ENCODE results near the gene BBS9. TPM values are rescaled to one million over a fixed set of nuclear protein-coding genes. Genes with fewer than 3 reads are reported as not detected.

The BBS9 gene
- total RNA-seq, 2 donors from 2014 or later = 9.3 to 10.9 TPM

DNA sequence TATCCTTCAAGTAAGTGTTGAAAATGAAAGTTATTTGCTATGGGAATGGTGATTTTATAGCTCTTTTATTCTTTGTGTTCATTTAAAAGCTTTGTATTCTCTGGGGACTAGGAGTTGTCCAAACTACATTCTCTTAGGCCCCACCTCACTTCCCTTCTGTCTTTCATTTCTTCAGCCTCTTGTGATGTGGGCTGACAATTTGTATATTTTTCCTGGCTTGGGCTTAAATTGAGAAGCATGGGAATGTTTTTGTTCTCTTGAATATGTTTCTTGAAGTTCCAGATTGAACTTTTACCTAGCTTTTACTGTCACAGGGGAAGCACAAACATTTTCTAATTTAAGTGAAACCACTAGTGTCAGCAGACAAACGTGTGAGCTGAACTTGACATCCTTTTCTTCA is 27.9 kb downstream of the BBS9 start:
- TF ChIP-seq, protein P1, sequence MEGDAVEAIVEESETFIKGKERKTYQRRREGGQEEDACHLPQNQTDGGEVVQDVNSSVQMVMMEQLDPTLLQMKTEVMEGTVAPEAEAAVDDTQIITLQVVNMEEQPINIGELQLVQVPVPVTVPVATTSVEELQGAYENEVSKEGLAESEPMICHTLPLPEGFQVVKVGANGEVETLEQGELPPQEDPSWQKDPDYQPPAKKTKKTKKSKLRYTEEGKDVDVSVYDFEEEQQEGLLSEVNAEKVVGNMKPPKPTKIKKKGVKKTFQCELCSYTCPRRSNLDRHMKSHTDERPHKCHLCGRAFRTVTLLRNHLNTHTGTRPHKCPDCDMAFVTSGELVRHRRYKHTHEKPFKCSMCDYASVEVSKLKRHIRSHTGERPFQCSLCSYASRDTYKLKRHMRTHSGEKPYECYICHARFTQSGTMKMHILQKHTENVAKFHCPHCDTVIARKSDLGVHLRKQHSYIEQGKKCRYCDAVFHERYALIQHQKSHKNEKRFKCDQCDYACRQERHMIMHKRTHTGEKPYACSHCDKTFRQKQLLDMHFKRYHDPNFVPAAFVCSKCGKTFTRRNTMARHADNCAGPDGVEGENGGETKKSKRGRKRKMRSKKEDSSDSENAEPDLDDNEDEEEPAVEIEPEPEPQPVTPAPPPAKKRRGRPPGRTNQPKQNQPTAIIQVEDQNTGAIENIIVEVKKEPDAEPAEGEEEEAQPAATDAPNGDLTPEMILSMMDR (IDR thresholded peaks at IDR 0.05) = no peak
- H3K9me3 ChIP-seq = no peaks in the 10 kb centered on the region
- intact Hi-C loops (cut with DNase I) = no loop called here
- DNase-seq = no peak
- no peak overlapping the region for H3K4me3 ChIP-seq
- H3K4me1 ChIP-seq = no peaks in the 10 kb centered on the region
- no peak overlapping the region for H3K9ac ChIP-seq (ENCODE audit: low read depth in 2 of 2, low read length in 2 of 2)
- H3K36me3 ChIP-seq = no peaks in the 10 kb centered on the region
- no peak overlapping the region for H3K27ac ChIP-seq
- H3K27me3 ChIP-seq = no peaks in the 10 kb centered on the region

DNA sequence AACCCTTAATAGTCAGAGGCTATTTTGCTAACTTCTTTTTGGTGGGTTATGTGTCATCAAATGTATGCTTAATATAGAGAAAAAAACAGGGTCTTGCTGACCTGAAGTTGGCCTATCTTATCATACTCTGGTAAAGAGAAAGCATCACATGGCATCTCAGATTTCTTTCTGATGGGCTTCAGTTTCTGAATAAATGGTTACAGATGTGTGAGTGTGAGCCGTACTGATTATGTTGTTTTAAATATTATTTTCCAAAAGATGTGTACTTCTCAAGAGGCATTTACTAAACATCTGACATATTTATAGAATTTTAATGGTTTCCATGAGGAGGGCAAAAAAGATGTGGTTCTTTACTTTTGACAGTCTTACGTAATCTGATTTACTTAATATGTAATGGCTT is 28.4 kb downstream of the BBS9 start:
- intact Hi-C loops (cut with DNase I) = no loop called here
- no peaks in the 10 kb centered on the region for H3K36me3 ChIP-seq
- H3K27me3 ChIP-seq = no peaks in the 10 kb centered on the region
- H3K27ac ChIP-seq = no peak overlapping the region
- H3K9me3 ChIP-seq = no peaks in the 10 kb centered on the region
- DNase-seq = no peak
- no peaks in the 10 kb centered on the region for H3K4me1 ChIP-seq
- H3K4me3 ChIP-seq = no peak overlapping the region
- no peak overlapping the region for H3K9ac ChIP-seq (ENCODE audit: low read depth in 2 of 2, low read length in 2 of 2)
- TF ChIP-seq, protein P1 (IDR thresholded peaks at IDR 0.05) = no peak

DNA sequence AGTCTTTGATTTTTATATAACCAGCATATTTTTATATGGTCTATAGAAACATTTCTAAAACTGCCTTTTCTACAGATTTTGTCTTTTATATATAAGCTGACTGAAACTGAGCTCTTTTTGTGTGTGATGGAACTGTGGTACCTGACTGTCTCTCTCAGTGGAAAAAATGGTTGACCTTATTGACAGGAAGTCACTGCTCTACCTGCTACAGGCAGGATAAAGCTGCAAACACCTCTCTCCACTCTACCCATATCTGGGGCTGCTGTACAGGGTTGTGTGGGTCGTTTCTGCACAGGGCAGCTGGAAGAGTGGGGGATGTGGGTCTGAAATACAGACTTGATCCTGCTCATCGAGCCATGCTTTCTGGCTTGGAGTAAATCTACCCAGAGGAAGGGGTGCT is 48.5 kb downstream of the BBS9 start:
- no peak overlapping the region for H3K4me3 ChIP-seq
- no peak overlapping the region for H3K27ac ChIP-seq
- no peaks in the 10 kb centered on the region for H3K27me3 ChIP-seq
- H3K9ac ChIP-seq (ENCODE audit: low read depth in 2 of 2, low read length in 2 of 2) = no peak overlapping the region
- no peaks in the 10 kb centered on the region for H3K4me1 ChIP-seq
- TF ChIP-seq, protein P1 (IDR thresholded peaks at IDR 0.05) = no peak
- H3K36me3 ChIP-seq = no peaks in the 10 kb centered on the region
- no peak for DNase-seq
- no peaks in the 10 kb centered on the region for H3K9me3 ChIP-seq
- intact Hi-C loops (cut with DNase I) = no loop called here

DNA sequence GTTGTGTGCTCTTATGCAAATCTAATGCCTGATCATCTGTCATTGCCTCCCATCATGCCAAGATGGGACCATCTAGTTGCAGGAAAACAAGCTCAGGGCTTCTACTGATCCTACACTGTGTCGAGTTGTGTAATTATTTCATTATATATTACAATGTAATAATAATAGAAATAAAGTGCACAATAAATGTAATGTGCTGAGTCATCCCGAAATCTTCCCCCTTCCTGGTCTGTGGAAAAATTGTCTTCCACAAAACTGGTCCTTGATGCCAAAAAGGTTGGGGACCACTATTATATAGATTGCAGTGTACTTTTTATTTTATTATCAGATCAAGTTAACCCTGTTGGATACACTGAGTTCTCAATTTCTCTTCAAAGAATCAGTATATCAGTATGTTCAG is 50.2 kb downstream of the BBS9 start:
- Histone ChIP-seq H3K27ac (no peak overlapping the region), H3K9me3 (no peaks in the 10 kb centered on the region), H3K4me1 (no peaks in the 10 kb centered on the region), H3K27me3 (no peaks in the 10 kb centered on the region), H3K4me3 (no peak overlapping the region), H3K36me3 (no peaks in the 10 kb centered on the region), H3K9ac (ENCODE audit: low read depth in 2 of 2, low read length in 2 of 2) (no peak overlapping the region)
- no peak for DNase-seq
- intact Hi-C loops (cut with DNase I) = no loop called here
- TF ChIP-seq, protein P1 (IDR thresholded peaks at IDR 0.05) = no peak

DNA sequence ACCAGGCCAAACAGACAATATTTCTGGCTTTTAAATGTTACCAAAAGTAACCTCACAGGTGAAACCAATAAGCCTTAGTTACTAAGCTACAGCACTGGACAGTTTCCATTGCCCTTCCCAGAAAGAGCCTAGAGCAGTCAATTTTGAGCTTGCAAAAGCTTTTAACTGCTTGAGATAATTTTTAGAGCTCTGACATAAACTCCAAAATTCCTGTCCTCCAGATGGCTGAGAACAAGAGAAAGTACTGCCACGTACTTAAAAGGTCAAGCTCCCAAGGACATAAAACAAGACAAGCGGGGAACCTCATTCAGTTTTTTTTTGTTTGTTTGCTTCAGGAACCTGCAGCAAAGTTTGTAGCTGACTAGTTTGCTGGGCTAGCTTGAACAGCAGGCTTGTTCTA is 54.1 kb downstream of the BBS9 start:
- no peak for DNase-seq
- no peak overlapping the region for H3K4me3 ChIP-seq
- H3K27ac ChIP-seq = no peak overlapping the region
- intact Hi-C loops (cut with DNase I) = loop anchor here (10.0 kb wide), 1 partner anchor 751 kb away; no protein-coding TSS in a partner anchor
- no peaks in the 10 kb centered on the region for H3K27me3 ChIP-seq
- H3K9me3 ChIP-seq = no peaks in the 10 kb centered on the region
- TF ChIP-seq, protein P1 (IDR thresholded peaks at IDR 0.05) = no peak
- no peaks in the 10 kb centered on the region for H3K36me3 ChIP-seq
- no peaks in the 10 kb centered on the region for H3K4me1 ChIP-seq
- no peak overlapping the region for H3K9ac ChIP-seq (ENCODE audit: low read depth in 2 of 2, low read length in 2 of 2)

DNA sequence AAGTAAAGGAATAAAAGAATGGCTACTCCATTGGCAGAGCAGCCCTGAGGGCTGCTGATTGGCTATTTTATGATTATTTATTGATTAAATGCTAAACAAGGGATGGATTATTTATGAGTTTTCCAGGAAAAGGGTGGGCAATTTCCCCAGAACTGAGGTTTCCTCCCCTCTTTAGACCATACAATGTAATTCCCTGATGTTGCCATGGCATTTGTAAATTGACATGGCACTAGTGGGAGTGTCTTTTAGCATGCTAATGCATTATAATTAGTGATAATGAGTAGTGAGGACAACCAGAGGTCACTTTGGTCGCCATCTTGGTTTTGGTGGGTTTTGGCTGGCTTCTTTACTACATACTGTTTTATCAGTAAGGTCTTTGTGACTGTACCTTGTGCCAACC is 55.5 kb downstream of the BBS9 start:
- Histone ChIP-seq H3K9me3 (no peaks in the 10 kb centered on the region), H3K4me3 (no peak overlapping the region), H3K27ac (no peak overlapping the region), H3K27me3 (no peaks in the 10 kb centered on the region), H3K4me1 (no peaks in the 10 kb centered on the region), H3K9ac (ENCODE audit: low read depth in 2 of 2, low read length in 2 of 2) (no peak overlapping the region), H3K36me3 (no peaks in the 10 kb centered on the region)
- TF ChIP-seq, protein P1 (IDR thresholded peaks at IDR 0.05) = no peak
- intact Hi-C loops (cut with DNase I) = loop anchor here (10.0 kb wide), 1 partner anchor 750 kb away; no protein-coding TSS in a partner anchor
- no peak for DNase-seq

Data from colonic mucosa (tissue), 4 donors.